H1 (cell line): ENCODE data around the gene MBOAT1. TPM values are rescaled to one million over a fixed set of nuclear protein-coding genes. Genes with fewer than 3 reads are reported as not detected.
A peak's percentile ranks its signal among the peaks of the same experiment; 100 is the strongest.

Experiments
- CTCF ChIA-PET: fragments of 300-600 bp; sonication (Branson Sonifier 250); formaldehyde crosslinking; loops from one replicate; lab custom pipeline; 2021; ENCODE audit not compliant: partially characterized antibody; lab: Charles Lee
- POLR2A ChIA-PET: fragments of 300-600 bp; sonication (Branson Sonifier 250); formaldehyde crosslinking; loops from one replicate; lab custom pipeline; 2021; ENCODE audit warnings: inconsistent platforms; ENCODE audit not compliant: partially characterized antibody; lab: Charles Lee
- DNase-seq, 2 experiments: peaks; one replicate each; pipeline versions ENCODE4 v3.0.0 to v3.0.0-alpha.2; 2010 to 2022; ENCODE audit warnings: low spot score in 2 of 2, low read depth in 1 of 2, mixed read lengths in 1 of 2
- FAIRE-seq: peaks from 2 replicates; lab custom pipeline; 2011; peaks lifted over from hg19 to GRCh38; lab: Jason Lieb, UNC
- H2AFZ ChIP-seq: 2 replicates; pipeline ENCODE4 v1.8.1; 2012; ENCODE audit warnings: low read length, inconsistent platforms
- H2AK5ac ChIP-seq: 2 replicates; pipeline ENCODE4 v1.6.1; 2013; ENCODE audit warnings: low read depth, low read length
- H2BK120ac ChIP-seq: replicated peaks from 2 replicates; pipeline ENCODE3; 2013; ENCODE audit warnings: low read depth, low read length, inconsistent platforms
- H2BK12ac ChIP-seq: 2 replicates; pipeline ENCODE4 v1.6.1; 2013; ENCODE audit warnings: low read depth, low read length
- H2BK15ac ChIP-seq: 2 replicates; pipeline ENCODE4 v1.6.1; 2013; ENCODE audit warnings: low read length
- H2BK20ac ChIP-seq: 2 replicates; pipeline ENCODE4 v1.6.1; 2013; ENCODE audit warnings: low read length
- H2BK5ac ChIP-seq: 2 replicates; pipeline ENCODE4 v1.6.1; 2013; ENCODE audit warnings: low read depth, low read length
- H3K14ac ChIP-seq: 2 replicates; pipeline ENCODE4 v1.6.1; 2013; ENCODE audit warnings: inconsistent platforms; ENCODE audit not compliant: insufficient read length
- H3K18ac ChIP-seq: 2 replicates; pipeline ENCODE4 v1.6.1; 2013; ENCODE audit warnings: low read length; ENCODE audit errors: extremely low read depth
- H3K23ac ChIP-seq: 2 replicates; pipeline ENCODE4 v1.6.1; 2013; ENCODE audit warnings: inconsistent platforms; ENCODE audit not compliant: insufficient read length
- H3K23me2 ChIP-seq: 2 replicates; pipeline ENCODE4 v1.6.1; 2013; ENCODE audit warnings: low read depth, low read length
- H3K27ac ChIP-seq: 2 replicates; pipeline ENCODE4 v1.6.1; 2011; ENCODE audit warnings: low read depth, low read length, inconsistent platforms
- H3K27me3 ChIP-seq, 4 experiments: replicated peaks in 1 of 4; 1 replicate in 1 of 4; 2 replicates in 3 of 4; pipeline versions ENCODE4 v1.6.1 to v1.8.1; 2011 to 2013; ENCODE audit warnings: low read length in 3 of 4, mild to moderate bottlenecking in 3 of 4, inconsistent platforms in 2 of 4, mixed read lengths in 2 of 4, moderate library complexity in 1 of 4; ENCODE audit not compliant: control insufficient read depth in 3 of 4, insufficient read depth in 3 of 4; ENCODE audit errors: extremely low read depth in 1 of 4
- H3K36me3 ChIP-seq, 4 experiments: 2 replicates each; pipeline versions ENCODE4 v1.6.1 to v1.8.1; 2011 to 2013; ENCODE audit warnings: mild to moderate bottlenecking in 4 of 4, low read length in 3 of 4, moderate library complexity in 2 of 4, control low read depth in 1 of 4, inconsistent platforms in 1 of 4; ENCODE audit not compliant: insufficient read depth in 4 of 4, control insufficient read depth in 2 of 4
- H3K4ac ChIP-seq: replicated peaks from 2 replicates; pipeline ENCODE3; 2013; ENCODE audit warnings: low read length, low read depth, mixed read lengths, inconsistent platforms; ENCODE audit not compliant: insufficient read length
- H3K4me1 ChIP-seq, 4 experiments: replicated peaks in 1 of 4; 1 replicate in 1 of 4; 2 replicates in 3 of 4; pipeline versions ENCODE4 v1.6.1 to v1.8.1; 2011 to 2013; ENCODE audit warnings: low read length in 3 of 4, inconsistent platforms in 2 of 4, mixed read lengths in 1 of 4; ENCODE audit not compliant: insufficient read depth in 4 of 4, control insufficient read depth in 3 of 4
- H3K4me2 ChIP-seq, 2 experiments: 2 replicates each; pipeline versions ENCODE4 v1.6.1 to v1.8.1; 2011 to 2013; ENCODE audit warnings: low read depth in 2 of 2, low read length in 2 of 2, control low read depth in 1 of 2, inconsistent platforms in 1 of 2, mild to moderate bottlenecking in 1 of 2; ENCODE audit not compliant: insufficient read depth in 1 of 2
- H3K4me3 ChIP-seq, 4 experiments: fragments of 200-600, 300-600 bp in 1 of 4; sonication (generic), shearing (Covaris generic), sonication (Bioruptor Twin) in 1 of 4; 2 replicates each; pipeline versions ENCODE4 v1.5.1 to v1.8.1; 2011 to 2016; ENCODE audit warnings: low read length in 4 of 4, low read depth in 3 of 4, control low read depth in 2 of 4, inconsistent platforms in 2 of 4, mild to moderate bottlenecking in 2 of 4, mixed read lengths in 1 of 4, moderate library complexity in 1 of 4; ENCODE audit not compliant: insufficient read depth in 2 of 4; ENCODE audit errors: extremely low read depth in 1 of 4
- H3K56ac ChIP-seq: replicated peaks from 2 replicates; pipeline ENCODE3; 2013; ENCODE audit warnings: low read depth, mild to moderate bottlenecking, mixed read lengths, low read length, inconsistent platforms; ENCODE audit not compliant: insufficient read length
- H3K79me1 ChIP-seq: 2 replicates; pipeline ENCODE4 v1.6.1; 2013; ENCODE audit warnings: low read depth, low read length, control low read depth
- H3K79me2 ChIP-seq, 2 experiments: 2 replicates each; pipeline versions ENCODE4 v1.6.1 to v1.8.1; 2012 to 2013; ENCODE audit warnings: low read length in 2 of 2, mild to moderate bottlenecking in 2 of 2, inconsistent platforms in 1 of 2; ENCODE audit not compliant: insufficient read depth in 2 of 2, control insufficient read depth in 1 of 2
- H3K9ac ChIP-seq, 4 experiments: replicated peaks in 1 of 4; 1 replicate in 1 of 4; 2 replicates in 3 of 4; pipeline versions ENCODE4 v1.6.1 to v1.8.1; 2011 to 2013; ENCODE audit warnings: low read depth in 3 of 4, low read length in 3 of 4, control low read depth in 2 of 4, mild to moderate bottlenecking in 2 of 4, moderate library complexity in 2 of 4, inconsistent platforms in 1 of 4; ENCODE audit errors: extremely low read depth in 1 of 4
- H3K9me3 ChIP-seq, 2 experiments: 2 replicates each; pipeline versions ENCODE4 v1.6.1 to v1.8.1; 2012 to 2013; ENCODE audit warnings: mild to moderate bottlenecking in 2 of 2, moderate library complexity in 2 of 2, control low read depth in 1 of 2, inconsistent platforms in 1 of 2, low read depth in 1 of 2, low read length in 1 of 2, mixed read lengths in 1 of 2; ENCODE audit not compliant: insufficient read depth in 2 of 2
- H4K20me1 ChIP-seq, 2 experiments: replicated peaks in 1 of 2; 2 replicates each; pipeline versions ENCODE3 to v1.8.1; 2011 to 2013; ENCODE audit warnings: inconsistent platforms in 2 of 2, low read length in 2 of 2, mild to moderate bottlenecking in 1 of 2; ENCODE audit not compliant: insufficient read depth in 2 of 2, control insufficient read depth in 1 of 2
- H4K5ac ChIP-seq: 2 replicates; pipeline ENCODE4 v1.6.1; 2013; ENCODE audit warnings: low read length, low read depth, mixed read lengths, inconsistent platforms; ENCODE audit not compliant: insufficient read length
- H4K8ac ChIP-seq: 2 replicates; pipeline ENCODE4 v1.8.0; 2013; ENCODE audit warnings: mild to moderate bottlenecking, moderate library complexity, low read length, inconsistent platforms; ENCODE audit not compliant: insufficient read depth; ENCODE audit errors: extremely low read depth
- H4K91ac ChIP-seq: replicated peaks from 2 replicates; pipeline ENCODE3; 2013; ENCODE audit warnings: low read length, mixed read lengths, inconsistent platforms; ENCODE audit not compliant: insufficient read length
- CBX8 ChIP-seq: fragments of 300-800, 300-1000 bp; sonication (generic); IDR thresholded peaks from 2 replicates; pipeline ENCODE4 v1.7.1; 2016; ENCODE audit warnings: low read depth, low read length, borderline replicate concordance
- E2F6 ChIP-seq: IDR thresholded peaks from 2 replicates; pipeline ENCODE4 v1.6.1; 2012; ENCODE audit warnings: inconsistent platforms
- FOSL1 ChIP-seq: IDR thresholded peaks from 2 replicates; pipeline ENCODE4 v1.6.1; 2011; ENCODE audit warnings: mild to moderate bottlenecking, low read depth, low read length, moderate library complexity; ENCODE audit not compliant: insufficient read depth
- KDM5A ChIP-seq: fragments of 200-600 bp; IDR thresholded peaks from 2 replicates; pipeline ENCODE4 v1.7.1; 2012; ENCODE audit warnings: mild to moderate bottlenecking, low read length, inconsistent platforms, mixed read lengths
- NANOG ChIP-seq: IDR thresholded peaks from 2 replicates; pipeline ENCODE4 v1.6.1; 2011; ENCODE audit warnings: low read length, low read depth, mild to moderate bottlenecking, inconsistent platforms; ENCODE audit not compliant: insufficient read depth, poor library complexity, severe bottlenecking
- POU5F1 ChIP-seq: IDR thresholded peaks from 2 replicates; pipeline ENCODE4 v1.6.1; 2011; ENCODE audit warnings: low read depth, mild to moderate bottlenecking, low read length, moderate library complexity
- RNF2 ChIP-seq: fragments of 200-900, 300-1000 bp; sonication (generic); IDR thresholded peaks from 2 replicates; pipeline ENCODE4 v1.7.1; 2016; ENCODE audit warnings: borderline replicate concordance, low read depth, mild to moderate bottlenecking, antibody characterized with exemption, low read length; ENCODE audit not compliant: poor library complexity, severe bottlenecking; ENCODE audit errors: missing control alignments
- SAP30 ChIP-seq: fragments of 300-600 bp; sonication (generic); IDR thresholded peaks from 2 replicates; pipeline ENCODE4 v1.7.1; 2012; ENCODE audit warnings: low read length, moderate library complexity, mild to moderate bottlenecking, inconsistent platforms; ENCODE audit not compliant: insufficient read depth, insufficient replicate concordance
- SIN3A ChIP-seq, 2 experiments: IDR thresholded peaks in 1 of 2; conservative IDR thresholded peaks in 1 of 2; 2 replicates each; pipeline ENCODE4 v1.6.1; 2011 to 2012; ENCODE audit warnings: low read length in 2 of 2, improper control_type of control experiment in 1 of 2, low read depth in 1 of 2, mild to moderate bottlenecking in 1 of 2
- SP2 ChIP-seq: IDR thresholded peaks from 2 replicates; pipeline ENCODE4 v1.6.1; 2012; ENCODE audit warnings: mild to moderate bottlenecking, low read length, inconsistent platforms
- SRF ChIP-seq: IDR thresholded peaks from 2 replicates; pipeline ENCODE4 v1.6.1; 2011; ENCODE audit warnings: mild to moderate bottlenecking, low read depth, low read length, moderate library complexity
- TCF12 ChIP-seq: IDR thresholded peaks from 2 replicates; pipeline ENCODE4 v1.6.1; 2011; ENCODE audit warnings: low read depth, mild to moderate bottlenecking, low read length
- WGBS, 2 experiments: shearing (Covaris generic) in 1 of 2; methylation state at CpG; one replicate each; pipeline versions ENCODE4 v1.1.6 to v1.1.7; 2013 to 2015; ENCODE audit warnings: low lambda C conversion rate in 2 of 2, mixed read lengths in 2 of 2, inconsistent platforms in 1 of 2, low coverage in 1 of 2, missing lambda C conversion rate in 1 of 2; ENCODE audit not compliant: insufficient replicate concordance in 2 of 2, insufficient coverage in 1 of 2, insufficient read length in 1 of 2; ENCODE audit errors: extremely low coverage in 1 of 2, missing lambda C conversion rate in 1 of 2; 5-methylcytosine and 5-hydroxymethylcytosine counted together
- polyA plus RNA-seq, 7 experiments: library from polyadenylated mRNA; depleted of rRNA in 3 of 7; stranded (reverse) in 5 of 7; unstranded in 2 of 7; fragments of >200 nt in 5 of 7; fragments of 200-250 nt in 2 of 7; gene quantifications; 1 replicate in 5 of 7; 2 replicates in 1 of 7; 4 replicates in 1 of 7; pipeline versions ENCODE4 v1.2.1 to v1.2.3, GENCODE V29; 2011 to 2013; ENCODE audit warnings: missing spikeins in 2 of 7, mixed read lengths in 2 of 7
- total RNA-seq: library from RNA; stranded (reverse); fragmentation: NEBNext Ultra II Directional; extraction: Animal tissue kit (Norgen Biotek cat#: 25700); gene quantifications from 2 replicates; pipeline ENCODE4 v1.2.1, GENCODE V29; 2021

MBOAT1 gene
- total and polyA plus RNA-seq, 2 of the 8 experiments (the other 6 are each of a cell fraction or from before 2014, with no cell fraction given), result 4.9 to 19.5 TPM

DNA sequence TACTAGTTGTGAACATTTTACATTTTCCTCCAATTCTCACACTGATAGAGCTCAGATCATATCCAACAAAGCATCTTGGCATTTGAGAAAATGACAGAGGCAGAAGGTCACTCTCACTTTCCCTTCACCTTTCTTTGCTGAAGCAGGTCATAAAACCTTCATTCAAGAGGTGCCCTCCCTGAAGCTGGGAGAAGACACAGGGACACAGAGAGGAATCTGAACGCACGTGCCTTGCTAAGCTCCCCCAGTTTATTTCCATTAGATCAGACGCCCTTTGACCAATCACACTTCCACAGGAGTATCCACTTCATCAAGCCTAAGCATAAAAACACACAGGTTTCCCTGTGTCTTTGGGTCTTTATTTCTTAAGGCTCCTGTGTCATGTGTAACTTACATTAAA, 9.2 kb upstream of the MBOAT1 start:
- ChIA-PET POLR2A (interaction anchor here (0.8 to 0.9 kb wide), 2 partner anchors 9 to 19 kb away, joined by 3 read pairs; no protein-coding TSS in a partner anchor), CTCF (interaction anchor here (1.1 kb wide), 1 partner anchor 94 kb away, joined by 4 read pairs; no protein-coding TSS in a partner anchor)
- TF ChIP-seq FOSL1 (no peak), KDM5A (no peak), TCF12 (no peak), POU5F1 (no peak), SP2 (no peak), SRF (no peak), SIN3A (conservative IDR thresholded peaks at IDR 0.05 in 1 of 2, IDR thresholded peaks at IDR 0.05 in 1 of 2; ENCODE audit: low read depth in 1 of 2, low read length in 2 of 2) (no peak), CBX8 (no peak), RNF2 (no peak), SAP30 (no peak), E2F6 (no peak), NANOG (no peak)

More for the DNA sequence above, 9.2 kb upstream of the MBOAT1 start:
- H2BK120ac ChIP-seq, result no peak overlapping the region
- H3K23me2 ChIP-seq, result no peaks in the 10 kb centered on the region
- H4K20me1 ChIP-seq, result no peaks in the 10 kb centered on the region
- no peaks in the 10 kb centered on the region for H3K36me3 ChIP-seq
- no peak overlapping the region for H3K4ac ChIP-seq
- no peak overlapping the region for H2BK12ac ChIP-seq
- no peak overlapping the region for H2BK15ac ChIP-seq
- H4K5ac ChIP-seq, result no peak overlapping the region
- no peak overlapping the region for H3K9ac ChIP-seq
- H3K79me2 ChIP-seq, result no peaks in the 10 kb centered on the region
- H4K91ac ChIP-seq, result no peak overlapping the region
- H3K4me1 ChIP-seq, result no peaks in the 10 kb centered on the region
- peak overlapping the region; percentile 63; the same call in 1 of the 2 replicates for H3K18ac ChIP-seq
- H3K9me3 ChIP-seq, result no peaks in the 10 kb centered on the region
- no peak overlapping the region for H3K4me3 ChIP-seq
- no peak overlapping the region; the same call in 1 of the 2 replicates for H2AK5ac ChIP-seq
- H4K8ac ChIP-seq, result no peak overlapping the region
- no peaks in the 10 kb centered on the region for H3K79me1 ChIP-seq
- H2BK20ac ChIP-seq, result no peak overlapping the region
- no peaks in the 10 kb centered on the region for H3K27me3 ChIP-seq
- no peak for FAIRE-seq
- H3K14ac ChIP-seq, result no peak overlapping the region
- no peak overlapping the region for H3K23ac ChIP-seq
- H3K4me2 ChIP-seq, result no peak overlapping the region; a peak in 1 of 4 replicates
- WGBS, 2 experiments, result 68% methylated on average over 3 of the region's 3 CpGs; no CpG with 5 or more reads in 1 of the 2 experiments
- no peak overlapping the region for H3K27ac ChIP-seq
- no peak overlapping the region for H3K56ac ChIP-seq
- H2AFZ ChIP-seq, result peak overlapping the region; percentile 84; the same call in 1 of the 2 replicates
- no peak for DNase-seq
- H2BK5ac ChIP-seq, result no peak overlapping the region
